GM21825 (cell line): ENCODE results near the gene DHRS3.
"Not testable (repeated sequence)": the region's sequence is repeated elsewhere in the genome, so short reads cannot be mapped to it uniquely, and the experiment has no call there.

Experiments used
- ATAC-seq: cut with Tn5 transposase; IDR thresholded peaks from one replicate; pipeline ENCODE4 v1.9.1; 2021; ENCODE audit warnings: mild to moderate bottlenecking, moderate library complexity; ENCODE audit not compliant: unreplicated experiment

Gene DHRS3

GRCh38 chr1:12617901-12618660 is at the start of gene DHRS3:
TSS of gene DHRS3 (minus strand) at chr1:12618210. CDS start at chr1:12617348, 862 bp downstream.
- no peak for ATAC-seq

- no peak for ATAC-seq
These were observed 48.2 kb upstream of the DHRS3 start for GRCh38 chr1:12666141-12666735.

GRCh38 chr1:12665511-12665910 is 47.5 kb upstream of the DHRS3 start:
- no peak for ATAC-seq

GRCh38 chr1:12662556-12662955 is 44.5 kb upstream of the DHRS3 start:
- no peak for ATAC-seq

GRCh38 chr1:12661606-12662219 is 43.7 kb upstream of the DHRS3 start:
- ATAC-seq = no peak

GRCh38 chr1:12658531-12659453 is 40.8 kb upstream of the DHRS3 start:
- ATAC-seq = no peak

- ATAC-seq = not testable (repeated sequence)
These were observed 40.0 kb upstream of the DHRS3 start for GRCh38 chr1:12657885-12658512.

GRCh38 chr1:12657060-12657884 is 39.3 kb upstream of the DHRS3 start:
- no peak for ATAC-seq

GRCh38 chr1:12656575-12656974 is 38.6 kb upstream of the DHRS3 start:
- ATAC-seq = no peak

GRCh38 chr1:12654657-12655056 is 36.6 kb upstream of the DHRS3 start:
- ATAC-seq = no peak

- no peak for ATAC-seq
These were observed 36.1 kb upstream of the DHRS3 start for GRCh38 chr1:12654004-12654567.

GRCh38 chr1:12649971-12650421 is 32.0 kb upstream of the DHRS3 start:
- no peak for ATAC-seq

- no peak for ATAC-seq
These were observed 30.7 kb upstream of the DHRS3 start for GRCh38 chr1:12648741-12649140.

- not testable (repeated sequence) for ATAC-seq
These were observed 27.4 kb upstream of the DHRS3 start for GRCh38 chr1:12645401-12645800.

- ATAC-seq = no peak
These were observed 26.8 kb upstream of the DHRS3 start for GRCh38 chr1:12644829-12645228.

- ATAC-seq = no peak
These were observed 26.2 kb upstream of the DHRS3 start for GRCh38 chr1:12644237-12644636.

GRCh38 chr1:12643785-12644184 is 25.8 kb upstream of the DHRS3 start, which contains the start of gene AADACL4:
TSS of gene AADACL4 (plus strand) at chr1:12644085. CDS start at chr1:12644547, 462 bp downstream.
- ATAC-seq = no peak

GRCh38 chr1:12643079-12643478 is 25.1 kb upstream of the DHRS3 start:
- ATAC-seq = no peak

- ATAC-seq = no peak
These were observed 22.9 kb upstream of the DHRS3 start for GRCh38 chr1:12640958-12641272.
